Large intestine (tissue), 3 donors: ENCODE measurements around the gene RNF5. TPM values are rescaled to one million over a fixed set of nuclear protein-coding genes. Genes with fewer than 3 reads are reported as not detected.

Source experiments
- DNase-seq, 2 donors: peaks; one replicate each; pipeline versions ENCODE4 v3.0.0 to v3.0.0-alpha.2; 2013
- H3K27ac ChIP-seq: one replicate; pipeline ENCODE4 v1.5.1; 2013; ENCODE audit warnings: low read length
- H3K27me3 ChIP-seq: 2 replicates; pipeline ENCODE4 v1.6.1; 2013; ENCODE audit warnings: low read length; ENCODE audit not compliant: control insufficient read depth, insufficient read depth
- H3K36me3 ChIP-seq: 2 replicates; pipeline ENCODE4 v1.6.1; 2013; ENCODE audit warnings: low read length; ENCODE audit not compliant: control insufficient read depth, insufficient read depth
- H3K4me1 ChIP-seq: one replicate; pipeline ENCODE4 v1.6.1; 2013; ENCODE audit warnings: low read length; ENCODE audit not compliant: control insufficient read depth, insufficient read depth
- H3K4me3 ChIP-seq: one replicate; pipeline ENCODE4 v1.5.1; 2013; ENCODE audit warnings: low read length
- H3K9me3 ChIP-seq: one replicate; pipeline ENCODE4 v1.6.1; 2013; ENCODE audit warnings: mild to moderate bottlenecking, low read depth, low read length, moderate library complexity; ENCODE audit not compliant: control insufficient read depth
- WGBS: methylation state at CpG from one replicate; pipeline ENCODE4 v1.1.5; 2013; ENCODE audit warnings: low lambda C conversion rate; ENCODE audit not compliant: insufficient coverage; 5-methylcytosine and 5-hydroxymethylcytosine counted together
- polyA plus RNA-seq: library from polyadenylated mRNA; unstranded; fragments of 120-200 nt; gene quantifications from one replicate; pipeline ENCODE4 v1.2.1, GENCODE V29; 2013

The RNF5 gene
- polyA plus RNA-seq, 1 donor, result 85.7 TPM

GRCh38 chr6:32175711-32176475 is 2.3 kb upstream of the RNF5 start, which contains the start of gene AGPAT1:
Gene AGPAT1, minus strand, starts transcription at chr6:32176084. Its CDS starts 4,588 bp downstream, at chr6:32171496.
- peak within 1 kb of the TSS; percentile 95 for H3K4me3 ChIP-seq
- 0% methylated on average over 3 of the region's 27 CpGs for WGBS
- H3K4me1 ChIP-seq, result peaks cover 20% of the 10 kb centered on the region
- no peaks in the 10 kb centered on the region for H3K27me3 ChIP-seq
- H3K9me3 ChIP-seq, result peaks cover 3% of the 10 kb centered on the region
- H3K27ac ChIP-seq, result peak within 1 kb of the TSS; percentile 85
- peaks cover 15% of the 10 kb centered on the region for H3K36me3 ChIP-seq
- peak; percentile 96 to 99 for DNase-seq

- Histone ChIP-seq H3K4me1 (peaks cover 20% of the 10 kb centered on the region), H3K4me3 (peak overlapping the region; percentile 95), H3K27ac (peak overlapping the region; percentile 85), H3K9me3 (peaks cover 3% of the 10 kb centered on the region), H3K27me3 (no peaks in the 10 kb centered on the region), H3K36me3 (peaks cover 16% of the 10 kb centered on the region)
- WGBS, result 0% methylated on average over 2 of the region's 5 CpGs
- peak; percentile 52 to 79 for DNase-seq
Measured at GRCh38 chr6:32176476-32177182, 1.6 kb upstream of the RNF5 start.

GRCh38 chr6:32177183-32177787 is 920 bp upstream of the RNF5 start:
- peak in 1 of 2 donors; percentile 43 for DNase-seq
- H3K27ac ChIP-seq, result peak overlapping the region; percentile 85
- peak overlapping the region; percentile 95 for H3K4me3 ChIP-seq
- H3K36me3 ChIP-seq, result peaks cover 20% of the 10 kb centered on the region
- H3K27me3 ChIP-seq, result no peaks in the 10 kb centered on the region
- H3K4me1 ChIP-seq, result peaks cover 20% of the 10 kb centered on the region
- WGBS, result no CpG with 5 or more reads among the region's 20 CpGs
- H3K9me3 ChIP-seq, result peaks cover 3% of the 10 kb centered on the region

- WGBS, result 6% methylated on average over 6 of the region's 24 CpGs
- H3K4me1 ChIP-seq, result peaks cover 20% of the 10 kb centered on the region
- peaks cover 3% of the 10 kb centered on the region for H3K9me3 ChIP-seq
- no peaks in the 10 kb centered on the region for H3K27me3 ChIP-seq
- H3K27ac ChIP-seq, result peak overlapping the region; percentile 85
- peak overlapping the region; percentile 95 for H3K4me3 ChIP-seq
- peaks cover 35% of the 10 kb centered on the region for H3K36me3 ChIP-seq
- DNase-seq, result peak in 1 of 2 donors; percentile 63
Measured at GRCh38 chr6:32178547-32179440, 589 bp downstream of the RNF5 start.

- H3K27ac ChIP-seq, result no peak overlapping the region
- peaks cover 20% of the 10 kb centered on the region for H3K4me1 ChIP-seq
- 100% methylated on average over 1 of the region's 10 CpGs for WGBS
Measured at GRCh38 chr6:32179766-32180405, 1.7 kb downstream of the RNF5 start.

GRCh38 chr6:32181148-32181702 is 3.0 kb downstream of the RNF5 start:
- no peak for DNase-seq
- H3K4me1 ChIP-seq, result peaks cover 15% of the 10 kb centered on the region
- H3K27me3 ChIP-seq, result no peaks in the 10 kb centered on the region
- no peak overlapping the region for H3K4me3 ChIP-seq
- H3K9me3 ChIP-seq, result no peaks in the 10 kb centered on the region
- peaks cover 46% of the 10 kb centered on the region for H3K36me3 ChIP-seq
- H3K27ac ChIP-seq, result no peak overlapping the region
- WGBS, result no CpG with 5 or more reads among the region's 15 CpGs

More at GRCh38 chr6:32179766-32180405, 1.7 kb downstream of the RNF5 start:
- Histone ChIP-seq H3K27me3 (no peaks in the 10 kb centered on the region), H3K9me3 (peaks cover 3% of the 10 kb centered on the region), H3K36me3 (peaks cover 42% of the 10 kb centered on the region), H3K4me3 (peak overlapping the region; percentile 95)
- DNase-seq, result no peak

GRCh38 chr6:32181915-32182529 is 3.8 kb downstream of the RNF5 start:
- DNase-seq, result no peak
- Histone ChIP-seq H3K36me3 (peaks cover 54% of the 10 kb centered on the region), H3K9me3 (no peaks in the 10 kb centered on the region), H3K27ac (no peak overlapping the region), H3K27me3 (no peaks in the 10 kb centered on the region), H3K4me1 (peaks cover 8% of the 10 kb centered on the region), H3K4me3 (no peak overlapping the region)
- WGBS, result no CpG with 5 or more reads among the region's 10 CpGs

GRCh38 chr6:32182555-32182981 is 4.4 kb downstream of the RNF5 start:
- H3K36me3 ChIP-seq, result peaks cover 60% of the 10 kb centered on the region
- peaks cover 6% of the 10 kb centered on the region for H3K4me1 ChIP-seq
- WGBS, result no CpG with 5 or more reads among the region's 10 CpGs
- no peaks in the 10 kb centered on the region for H3K9me3 ChIP-seq
- H3K27me3 ChIP-seq, result no peaks in the 10 kb centered on the region
- no peak overlapping the region for H3K4me3 ChIP-seq
- no peak for DNase-seq
- no peak overlapping the region for H3K27ac ChIP-seq

GRCh38 chr6:32183030-32183429 is 4.8 kb downstream of the RNF5 start:
- no peaks in the 10 kb centered on the region for H3K9me3 ChIP-seq
- no peak overlapping the region for H3K27ac ChIP-seq
- peaks cover 6% of the 10 kb centered on the region for H3K4me1 ChIP-seq
- peaks cover 64% of the 10 kb centered on the region for H3K36me3 ChIP-seq
- no peaks in the 10 kb centered on the region for H3K27me3 ChIP-seq
- no CpG with 5 or more reads among the region's 3 CpGs for WGBS
- peak in 1 of 2 donors; percentile 1 for DNase-seq
- no peak overlapping the region for H3K4me3 ChIP-seq
